ENCODE data around the gene CCSER1. TPM values are rescaled to one million over a fixed set of nuclear protein-coding genes. Genes with fewer than 3 reads are reported as not detected.

CCSER1 gene
- total RNA-seq, 1 donor from 2014 or later: not detected

DNA sequence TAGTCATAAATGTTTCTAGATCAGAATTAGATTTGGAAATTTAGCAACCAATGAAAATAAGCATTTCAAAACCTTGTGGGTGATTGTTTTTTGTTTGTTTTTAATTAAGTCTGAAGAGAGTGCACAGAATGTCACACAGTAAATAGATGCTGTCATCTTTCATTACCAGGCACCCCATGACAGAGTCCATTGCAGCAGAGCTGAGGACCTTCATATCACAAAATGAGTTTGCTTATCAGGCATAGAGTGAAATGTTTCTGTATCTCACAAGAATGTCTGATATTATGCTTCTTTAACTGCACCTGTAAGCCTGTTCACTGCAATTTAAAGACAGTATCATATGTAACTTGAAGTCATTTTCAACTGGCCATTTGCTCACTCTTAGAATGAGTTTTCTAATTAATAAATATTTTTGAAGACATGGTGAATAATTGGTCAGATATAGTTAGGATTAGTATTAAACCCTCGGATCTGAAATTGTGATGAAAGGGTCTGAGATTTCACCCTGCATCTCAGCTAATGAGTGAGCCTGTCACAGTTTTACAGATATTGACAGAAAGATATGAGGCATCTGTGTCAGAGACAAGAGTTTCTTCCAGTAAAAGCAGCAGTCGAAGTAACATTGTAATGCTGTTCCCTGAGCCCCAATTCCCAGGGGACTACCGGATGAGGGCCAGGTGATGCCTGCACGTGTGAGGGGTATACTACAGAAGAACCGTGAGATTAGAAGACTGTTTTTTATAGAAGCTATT is 416.4 kb downstream of the CCSER1 start:
- intact Hi-C loops (cut with micrococcal nuclease): no loop called here

GRCh38 chr4:90544532-90545045 is 417.4 kb downstream of the CCSER1 start:
- intact Hi-C loops (cut with micrococcal nuclease): no loop called here

GRCh38 chr4:90545380-90545779 is 418.2 kb downstream of the CCSER1 start:
- intact Hi-C loops (cut with micrococcal nuclease): no loop called here

GRCh38 chr4:90546114-90546513 is 418.9 kb downstream of the CCSER1 start:
- intact Hi-C loops (cut with micrococcal nuclease): no loop called here

GRCh38 chr4:90570615-90571014 is 443.4 kb downstream of the CCSER1 start:
- intact Hi-C loops (cut with micrococcal nuclease): no loop called here

- intact Hi-C loops (cut with micrococcal nuclease): no loop called here
Observed at GRCh38 chr4:90572996-90573395, 445.8 kb downstream of the CCSER1 start.

- intact Hi-C loops (cut with micrococcal nuclease): no loop called here
Observed at GRCh38 chr4:90575371-90575770, 448.2 kb downstream of the CCSER1 start.

- intact Hi-C loops (cut with micrococcal nuclease): no loop called here
Observed at GRCh38 chr4:90580326-90580725, 453.1 kb downstream of the CCSER1 start.

- intact Hi-C loops (cut with micrococcal nuclease): no loop called here
Observed at GRCh38 chr4:90582087-90582486, 454.9 kb downstream of the CCSER1 start.

- intact Hi-C loops (cut with micrococcal nuclease): no loop called here
Observed at GRCh38 chr4:90584051-90584450, 456.9 kb downstream of the CCSER1 start.

GRCh38 chr4:90585961-90586360 is 458.8 kb downstream of the CCSER1 start:
- intact Hi-C loops (cut with micrococcal nuclease): no loop called here

DNA sequence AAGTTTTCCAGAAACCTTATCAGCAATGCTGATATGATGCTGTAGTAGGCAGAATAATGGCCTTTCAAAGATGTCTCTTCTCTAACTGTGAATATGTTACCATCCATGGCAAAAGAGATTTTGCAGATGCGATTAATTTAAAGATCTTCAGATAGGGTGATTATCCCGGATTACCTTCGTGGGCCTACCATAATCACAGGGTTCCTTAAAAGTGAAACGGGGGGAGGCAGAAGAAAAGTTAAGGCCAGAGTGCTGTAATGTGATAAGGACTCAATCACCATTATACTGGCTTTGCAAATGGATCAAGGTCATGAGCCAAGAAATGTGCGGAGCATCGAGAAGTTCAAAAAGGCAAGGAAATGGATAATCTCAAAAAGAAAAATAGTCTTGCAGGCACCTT is 459.6 kb downstream of the CCSER1 start:
- intact Hi-C loops (cut with micrococcal nuclease): no loop called here

- intact Hi-C loops (cut with micrococcal nuclease): no loop called here
Observed at GRCh38 chr4:90597927-90598326, 470.7 kb downstream of the CCSER1 start.

GRCh38 chr4:90598741-90599140 is 471.5 kb downstream of the CCSER1 start:
- intact Hi-C loops (cut with micrococcal nuclease): no loop called here

DNA sequence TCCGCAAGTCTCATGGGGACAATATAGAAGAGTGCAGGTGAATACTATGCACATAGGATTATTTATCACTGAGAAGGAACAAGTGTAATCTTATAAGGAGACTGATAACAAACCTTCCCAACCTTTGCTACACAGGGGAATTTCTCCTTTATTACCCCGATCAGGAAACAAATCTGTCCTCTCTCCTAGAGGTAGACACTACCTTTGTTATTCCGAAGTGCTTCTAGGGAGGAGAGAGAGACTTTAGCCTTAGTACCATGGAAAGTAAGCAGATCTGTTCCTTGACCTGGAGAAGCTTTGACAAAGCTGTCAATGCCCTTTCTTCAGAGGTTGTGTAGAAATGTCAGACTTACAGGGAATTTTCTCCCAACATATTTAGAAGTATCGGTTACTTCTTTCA is 475.5 kb downstream of the CCSER1 start:
- intact Hi-C loops (cut with micrococcal nuclease): no loop called here

DNA sequence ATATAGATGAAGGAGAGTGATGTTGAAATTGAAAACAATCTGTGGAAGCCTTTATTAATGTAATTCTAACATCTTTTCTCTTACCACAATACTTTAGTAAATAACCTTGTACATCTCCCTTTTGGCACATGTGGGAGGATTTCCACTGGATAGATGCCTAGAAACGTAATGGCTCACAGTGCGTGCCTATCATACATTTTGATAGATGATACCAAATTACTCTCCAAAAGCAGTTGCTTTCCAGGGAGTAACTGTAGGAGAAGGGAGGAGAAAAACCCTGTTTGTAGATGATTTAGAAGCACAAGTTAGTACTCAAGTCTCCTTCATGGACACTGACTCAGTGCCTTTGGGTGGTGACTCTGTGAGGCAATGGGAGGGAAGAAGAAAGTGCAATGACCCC is 476.3 kb downstream of the CCSER1 start:
- intact Hi-C loops (cut with micrococcal nuclease): no loop called here

DNA sequence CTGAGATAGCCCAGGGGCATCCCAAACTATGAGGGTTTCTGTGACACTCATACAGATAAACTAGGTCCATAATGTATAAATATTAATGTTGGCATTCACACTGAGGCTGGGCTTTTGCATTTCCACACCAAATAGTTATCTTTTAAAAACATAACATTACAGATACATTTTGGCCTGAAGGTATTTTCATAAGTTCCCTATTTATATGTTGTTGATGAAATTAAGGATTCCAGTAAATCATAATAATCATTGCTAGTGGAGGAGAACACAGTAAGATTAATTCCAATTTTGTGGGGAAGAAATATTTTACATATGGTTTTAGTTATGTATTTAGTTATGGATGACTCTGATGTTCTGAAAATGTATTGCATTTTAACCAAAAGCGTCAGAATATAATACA is 479.6 kb downstream of the CCSER1 start:
- intact Hi-C loops (cut with micrococcal nuclease): no loop called here

DNA sequence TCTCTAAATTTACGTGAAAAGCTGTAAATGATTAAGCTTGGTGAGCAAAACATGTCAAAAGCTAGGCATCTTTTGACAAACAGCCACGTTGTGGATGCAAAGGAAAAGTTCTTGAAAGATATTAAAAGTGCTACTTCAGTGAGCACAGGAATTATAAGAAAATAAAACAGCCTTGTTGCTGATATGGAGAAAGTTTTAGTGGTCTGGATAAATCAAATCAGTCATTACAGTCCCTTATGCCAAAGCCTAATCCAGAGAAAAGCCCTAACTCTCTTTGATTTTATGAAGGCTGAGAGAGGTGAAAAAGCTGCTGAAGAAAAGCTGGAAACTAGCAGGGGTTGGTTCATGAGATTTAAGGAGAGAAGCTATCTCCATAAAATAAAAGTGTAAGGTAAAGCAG is 487.2 kb downstream of the CCSER1 start:
- intact Hi-C loops (cut with micrococcal nuclease): no loop called here

- intact Hi-C loops (cut with micrococcal nuclease): no loop called here
Observed at GRCh38 chr4:90621080-90621479, 493.9 kb downstream of the CCSER1 start.

DNA sequence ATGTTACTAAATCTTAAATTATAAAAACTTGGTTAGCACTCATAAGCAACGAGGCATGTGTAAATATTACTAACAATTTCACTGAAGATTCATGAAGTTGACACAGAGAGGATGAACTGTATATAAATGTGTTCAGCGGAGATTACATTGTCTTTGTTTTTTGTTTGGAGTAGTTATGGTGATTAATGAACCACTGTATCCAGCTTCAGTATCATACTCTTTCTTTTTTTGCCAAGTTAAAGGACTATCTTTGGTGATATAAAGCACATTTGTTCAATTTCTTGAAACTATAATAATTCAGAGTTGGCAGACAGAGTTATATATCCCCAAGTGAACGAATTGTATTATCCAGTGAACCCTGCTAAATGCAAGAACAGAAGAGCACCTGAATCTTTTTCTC is 497.6 kb downstream of the CCSER1 start:
- intact Hi-C loops (cut with micrococcal nuclease): no loop called here

DNA sequence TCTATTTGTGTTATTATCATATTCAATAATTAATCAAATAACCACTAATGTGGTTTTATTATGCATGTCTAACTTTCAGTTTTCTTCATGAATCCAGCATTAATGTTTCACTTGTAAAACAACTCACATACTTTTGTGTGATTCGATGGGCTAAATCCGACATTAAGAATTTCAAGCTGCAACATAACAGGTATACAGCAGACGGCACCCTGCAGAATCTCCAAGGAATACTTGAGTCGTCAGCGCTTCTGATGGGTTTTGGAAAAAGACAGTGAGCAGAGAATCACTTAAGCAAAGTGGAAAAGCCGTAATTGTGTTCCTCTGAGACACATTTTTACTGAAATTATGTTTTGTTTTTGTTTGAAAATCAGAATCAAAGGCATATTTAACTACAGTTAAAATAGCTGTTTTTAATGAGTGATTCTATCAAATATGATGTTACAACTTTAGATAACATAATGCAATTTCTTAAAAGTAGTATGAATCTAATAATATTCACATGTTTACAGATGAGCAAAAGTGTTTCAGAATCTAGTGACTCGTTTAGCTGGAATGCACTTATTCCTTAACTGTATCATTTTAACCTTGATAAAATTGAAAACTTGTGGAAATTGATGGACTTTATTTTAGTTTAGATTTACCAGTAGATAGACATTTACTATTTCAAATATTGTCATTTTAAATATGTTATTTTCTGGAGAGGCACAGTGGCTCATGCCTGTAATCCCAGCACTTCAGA is 514.8 kb downstream of the CCSER1 start:
- intact Hi-C loops (cut with micrococcal nuclease): loop anchor here (1.0 kb wide), 1 partner anchor 27 kb away; no protein-coding TSS in a partner anchor

DNA sequence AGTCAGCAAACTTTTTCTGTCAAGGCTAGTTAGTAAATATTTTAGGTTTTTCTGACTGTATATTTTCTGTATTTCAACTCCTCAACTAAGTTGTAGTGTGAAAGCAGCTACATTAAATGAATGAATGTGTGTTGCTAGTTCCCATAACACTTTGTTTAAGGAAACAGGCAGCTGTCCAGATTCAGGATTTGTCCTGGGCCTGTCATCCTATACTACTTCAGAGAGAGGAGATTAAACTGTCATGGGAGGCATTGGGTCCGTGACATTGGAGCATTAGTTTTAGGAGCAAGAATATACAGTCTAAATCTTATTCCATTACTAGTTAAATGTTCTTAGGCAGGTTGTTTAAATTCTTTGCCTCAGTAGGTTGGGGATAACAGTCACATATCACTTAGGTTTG is 516.0 kb downstream of the CCSER1 start:
- intact Hi-C loops (cut with micrococcal nuclease): no loop called here

DNA sequence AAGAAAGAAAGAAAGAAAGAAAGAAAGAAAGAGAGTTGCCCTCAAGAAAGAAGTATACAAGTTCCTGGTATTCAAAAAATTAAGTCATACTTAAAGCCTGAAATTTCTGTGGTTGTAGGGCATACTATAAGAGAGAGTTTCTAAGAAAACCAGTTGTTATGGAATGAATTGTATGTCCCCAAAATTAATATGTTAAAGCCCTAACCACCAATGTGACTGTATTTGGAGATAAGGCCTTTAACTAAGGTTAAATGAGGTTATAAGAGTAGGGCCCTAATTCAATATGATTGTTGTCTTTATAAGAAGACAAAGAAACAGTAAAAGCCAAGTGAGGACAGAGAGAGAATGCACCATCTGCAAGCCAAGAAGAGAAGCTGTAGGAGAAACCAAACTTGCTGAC is 521.1 kb downstream of the CCSER1 start:
- intact Hi-C loops (cut with micrococcal nuclease): no loop called here

Measured in T-helper 1 cell treated with Interleukin-12 subunit alpha and Interleukin-12 subunit beta and Interleukin-4 antibody, amounts not matched to agents 30 ng/mL and 1 ng/mL, for 36 hours (primary cell).